B cell (primary cell): ENCODE measurements around the gene CDRT4.

ENCODE experiments used
- EZH2 ChIP-seq: IDR thresholded peaks from 2 replicates; pipeline ENCODE4 v1.6.1; 2012; ENCODE audit warnings: borderline replicate concordance, low read depth, mild to moderate bottlenecking, moderate library complexity, low read length; ENCODE audit not compliant: insufficient read depth, poor library complexity, severe bottlenecking
- TF ChIP-seq, protein P1 (sequence below): fragments of 200-600 bp; IDR thresholded peaks from one replicate; pipeline ENCODE4 v1.8.0; 2022; ENCODE audit warnings: antibody characterized with exemption, mild to moderate bottlenecking

GRCh38 chr17:15464231-15464985, 3.0 kb downstream of the CDRT4 start:
- TF ChIP-seq, protein P1, sequence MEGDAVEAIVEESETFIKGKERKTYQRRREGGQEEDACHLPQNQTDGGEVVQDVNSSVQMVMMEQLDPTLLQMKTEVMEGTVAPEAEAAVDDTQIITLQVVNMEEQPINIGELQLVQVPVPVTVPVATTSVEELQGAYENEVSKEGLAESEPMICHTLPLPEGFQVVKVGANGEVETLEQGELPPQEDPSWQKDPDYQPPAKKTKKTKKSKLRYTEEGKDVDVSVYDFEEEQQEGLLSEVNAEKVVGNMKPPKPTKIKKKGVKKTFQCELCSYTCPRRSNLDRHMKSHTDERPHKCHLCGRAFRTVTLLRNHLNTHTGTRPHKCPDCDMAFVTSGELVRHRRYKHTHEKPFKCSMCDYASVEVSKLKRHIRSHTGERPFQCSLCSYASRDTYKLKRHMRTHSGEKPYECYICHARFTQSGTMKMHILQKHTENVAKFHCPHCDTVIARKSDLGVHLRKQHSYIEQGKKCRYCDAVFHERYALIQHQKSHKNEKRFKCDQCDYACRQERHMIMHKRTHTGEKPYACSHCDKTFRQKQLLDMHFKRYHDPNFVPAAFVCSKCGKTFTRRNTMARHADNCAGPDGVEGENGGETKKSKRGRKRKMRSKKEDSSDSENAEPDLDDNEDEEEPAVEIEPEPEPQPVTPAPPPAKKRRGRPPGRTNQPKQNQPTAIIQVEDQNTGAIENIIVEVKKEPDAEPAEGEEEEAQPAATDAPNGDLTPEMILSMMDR, result no peak
- no peak for TF ChIP-seq EZH2
